ENCODE measurements around the gene KCNQ4.

Gene KCNQ4

GRCh38 chr1:40840526-40841323, 57.1 kb downstream of the KCNQ4 start:
- DNase-seq (ENCODE audit: low spot score), result no peak

- no peak for DNase-seq (ENCODE audit: low spot score)
Measured at GRCh38 chr1:40841602-40842001, 58.0 kb downstream of the KCNQ4 start.

GRCh38 chr1:40842207-40842606, 58.6 kb downstream of the KCNQ4 start:
- no peak for DNase-seq (ENCODE audit: low spot score)

GRCh38 chr1:40842691-40843090, 59.1 kb downstream of the KCNQ4 start:
- DNase-seq (ENCODE audit: low spot score), result no peak

GRCh38 chr1:40844079-40844478, 60.5 kb downstream of the KCNQ4 start:
- no peak for DNase-seq (ENCODE audit: low spot score)

GRCh38 chr1:40844887-40845878, 61.6 kb downstream of the KCNQ4 start:
- DNase-seq (ENCODE audit: low spot score), result no peak

GRCh38 chr1:40845895-40846294, 62.3 kb downstream of the KCNQ4 start:
- DNase-seq (ENCODE audit: low spot score), result no peak

- DNase-seq (ENCODE audit: low spot score), result no peak
Measured at GRCh38 chr1:40847023-40847745, 63.6 kb downstream of the KCNQ4 start.

- peak; percentile 67 for DNase-seq (ENCODE audit: low spot score)
Measured at GRCh38 chr1:40848530-40849189, 65.1 kb downstream of the KCNQ4 start.

- DNase-seq (ENCODE audit: low spot score), result peak; percentile 57
Measured at GRCh38 chr1:40849801-40850592, 66.4 kb downstream of the KCNQ4 start.

- DNase-seq (ENCODE audit: low spot score), result no peak
Measured at GRCh38 chr1:40851643-40852042, 68.1 kb downstream of the KCNQ4 start.

- no peak for DNase-seq (ENCODE audit: low spot score)
Measured at GRCh38 chr1:40853113-40853884, 69.7 kb downstream of the KCNQ4 start.

- DNase-seq (ENCODE audit: low spot score), result no peak
Measured at GRCh38 chr1:40853885-40854170, 70.2 kb downstream of the KCNQ4 start.

GRCh38 chr1:40855513-40855912, 71.9 kb downstream of the KCNQ4 start:
- no peak for DNase-seq (ENCODE audit: low spot score)

- no peak for DNase-seq (ENCODE audit: low spot score)
Measured at GRCh38 chr1:40856116-40856515, 72.5 kb downstream of the KCNQ4 start.

- no peak for DNase-seq (ENCODE audit: low spot score)
Measured at GRCh38 chr1:40856656-40857302, 73.2 kb downstream of the KCNQ4 start.

GRCh38 chr1:40857737-40858136, 74.2 kb downstream of the KCNQ4 start:
- no peak for DNase-seq (ENCODE audit: low spot score)

- DNase-seq (ENCODE audit: low spot score), result no peak
Measured at GRCh38 chr1:40858856-40859416, 75.3 kb downstream of the KCNQ4 start.

GRCh38 chr1:40860706-40861223, 77.2 kb downstream of the KCNQ4 start:
- no peak for DNase-seq (ENCODE audit: low spot score)

Measured in globus pallidus (tissue), 1 donor.